ENCODE results near the gene PSD2. TPM values are rescaled to one million over a fixed set of nuclear protein-coding genes. Genes with fewer than 3 reads are reported as not detected.

PSD2 gene
- total and polyA plus RNA-seq, 8 donors, result 0.06 to 0.66 (median 0.16) TPM

DNA sequence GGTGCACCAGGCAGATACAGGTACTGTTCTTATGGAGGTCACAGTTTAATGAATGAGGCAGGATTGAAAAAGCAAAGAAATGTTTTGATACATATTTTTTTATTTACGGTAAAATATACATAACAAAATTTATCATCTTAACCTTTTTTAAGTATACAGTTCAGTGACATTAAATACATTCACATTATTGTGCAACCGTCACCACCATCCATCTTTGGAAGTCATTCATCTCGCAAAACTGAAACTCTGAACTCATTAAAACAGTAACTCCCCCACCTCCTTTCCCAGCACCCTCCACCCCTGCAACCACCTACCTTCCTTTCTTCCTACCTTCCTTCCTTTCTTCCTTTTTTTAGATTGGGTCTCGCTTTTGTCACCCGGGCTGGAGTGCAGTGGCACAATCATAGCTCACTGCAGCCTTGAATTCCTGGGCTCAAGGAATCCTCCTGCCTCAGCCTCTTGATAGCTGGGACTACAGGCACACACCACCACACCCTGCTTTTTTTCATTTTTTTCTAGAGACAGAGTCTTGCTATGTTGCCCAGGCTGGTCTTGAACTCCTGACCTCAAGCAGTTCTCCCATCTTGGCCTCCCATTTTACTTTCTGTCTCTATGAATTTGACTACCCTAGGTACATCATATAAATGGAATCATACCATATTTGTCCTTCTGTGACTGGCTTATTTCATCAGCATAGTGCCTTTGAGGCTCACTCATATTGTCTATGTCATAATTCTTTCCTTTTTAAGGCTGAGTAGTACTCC lies 22.5 kb upstream of the PSD2 start:
- no peak for TF ChIP-seq CTCF (IDR thresholded peaks at IDR 0.05)
- H3K27ac ChIP-seq, result no peak overlapping the region
- FAIRE-seq (no peak), ATAC-seq (no peak), DNase-seq (no peak)
- intact Hi-C loops (cut with DNase I), result no loop called here
- no peaks in the 10 kb centered on the region for H3K27me3 ChIP-seq
- H3K36me3 ChIP-seq, result no peaks in the 10 kb centered on the region
- 86 to 89% methylated on average over 5 of the region's 5 CpGs for WGBS, 2 donors
- H3K4me1 ChIP-seq, result no peaks in the 10 kb centered on the region
- no peaks in the 10 kb centered on the region for H3K9me3 ChIP-seq
- no peak overlapping the region for H3K4me3 ChIP-seq

DNA sequence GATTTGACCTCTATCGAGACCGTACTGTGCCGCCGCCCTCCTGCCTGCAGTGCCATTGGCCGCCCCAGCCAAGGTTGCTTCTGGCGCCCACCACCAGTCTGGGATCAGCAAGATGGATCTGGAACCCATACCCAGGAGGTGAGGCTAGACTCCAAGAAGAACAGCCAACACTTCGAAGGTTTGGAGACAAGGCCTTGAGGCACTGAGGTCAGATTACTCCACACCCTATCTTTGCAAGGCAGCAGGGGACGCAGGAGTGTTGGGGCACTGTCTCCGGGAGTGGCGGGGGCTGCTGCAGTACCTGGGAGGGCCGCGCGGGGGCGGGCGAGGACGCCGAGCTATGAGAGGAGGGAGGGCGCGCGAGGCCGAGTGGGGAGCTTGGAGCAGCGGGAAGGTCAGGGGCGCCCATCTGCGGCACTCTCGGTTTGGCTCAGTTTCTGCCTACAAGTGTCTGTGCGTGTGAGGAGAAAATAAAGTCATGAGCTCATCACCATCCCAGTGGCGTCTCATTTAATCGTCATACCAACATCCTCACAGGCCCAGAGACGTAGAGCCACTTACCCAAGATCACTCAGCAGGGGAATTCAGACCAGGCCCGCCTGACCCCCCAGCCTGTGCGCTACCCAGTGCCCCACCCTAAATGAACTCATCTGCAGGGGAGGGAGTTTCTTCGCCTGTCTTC lies 20.5 kb upstream of the PSD2 start:
- Histone ChIP-seq H3K36me3 (no peaks in the 10 kb centered on the region), H3K9me3 (no peaks in the 10 kb centered on the region), H3K27me3 (no peaks in the 10 kb centered on the region), H3K27ac (no peak overlapping the region), H3K4me1 (no peaks in the 10 kb centered on the region), H3K4me3 (no peak overlapping the region)
- 21 to 23% methylated on average over 29 to 32 of the region's 32 CpGs for WGBS, 2 donors
- FAIRE-seq, result no peak
- peak in 5 of 6 donors; percentile 57 to 94 (median 76) for DNase-seq
- intact Hi-C loops (cut with DNase I), result no loop called here
- TF ChIP-seq CTCF (IDR thresholded peaks at IDR 0.05), result peak; percentile 88 to 96 (median 92)
- peak; percentile 81 to 98 (median 94) for ATAC-seq

DNA sequence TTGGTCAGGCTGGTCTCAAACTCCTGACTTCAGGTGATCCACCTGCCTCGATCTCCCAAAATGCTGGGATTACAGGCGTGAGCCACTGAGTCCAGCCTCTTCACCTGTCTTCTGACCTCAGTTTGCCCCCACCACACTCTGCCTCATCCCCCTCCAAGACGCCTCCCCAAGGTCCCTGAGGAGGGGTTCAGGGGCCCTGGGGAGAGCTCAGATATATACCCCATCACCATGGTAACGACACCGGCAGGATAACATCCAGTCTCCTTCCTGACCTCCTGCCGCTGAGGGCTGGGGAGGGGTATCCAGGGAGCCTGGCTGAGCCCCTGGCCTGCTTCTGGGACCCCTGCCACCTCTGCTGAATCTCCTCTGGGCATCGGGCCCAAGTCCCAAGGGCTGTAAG lies 19.7 kb upstream of the PSD2 start:
- Histone ChIP-seq H3K9me3 (no peaks in the 10 kb centered on the region), H3K36me3 (no peaks in the 10 kb centered on the region), H3K27ac (no peak overlapping the region), H3K27me3 (no peaks in the 10 kb centered on the region), H3K4me3 (no peak overlapping the region), H3K4me1 (no peaks in the 10 kb centered on the region)
- FAIRE-seq (no peak), DNase-seq (peak in 1 of 6 donors; percentile 41), ATAC-seq (no peak)
- intact Hi-C loops (cut with DNase I), result no loop called here
- TF ChIP-seq CTCF (IDR thresholded peaks at IDR 0.05), result no peak
- WGBS, 2 donors, result 67 to 70% methylated on average over 7 of the region's 7 CpGs

DNA sequence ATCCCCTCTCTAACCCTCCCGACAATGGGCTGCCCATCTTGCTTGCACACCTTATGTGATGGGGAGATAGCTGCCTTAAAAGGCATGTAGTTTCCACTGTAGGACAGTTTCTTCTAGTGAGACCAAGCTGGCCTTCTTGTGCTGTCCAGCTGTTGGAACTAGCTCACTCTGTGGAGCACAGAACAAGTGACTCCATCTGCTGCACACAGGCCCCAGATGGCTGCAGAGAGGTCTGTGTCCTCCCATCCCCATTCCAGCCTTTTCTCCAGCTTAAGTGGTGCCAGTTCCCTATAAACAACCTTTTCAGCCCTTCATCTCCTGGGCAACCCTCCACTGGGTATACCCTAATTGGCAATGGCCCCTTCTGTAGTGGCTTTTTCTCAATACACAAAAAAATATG lies 18.7 kb upstream of the PSD2 start:
- Histone ChIP-seq H3K4me1 (no peaks in the 10 kb centered on the region), H3K27ac (no peak overlapping the region), H3K9me3 (no peaks in the 10 kb centered on the region), H3K4me3 (no peak overlapping the region), H3K27me3 (no peaks in the 10 kb centered on the region), H3K36me3 (no peaks in the 10 kb centered on the region)
- no peak for TF ChIP-seq CTCF (IDR thresholded peaks at IDR 0.05)
- DNase-seq (no peak), ATAC-seq (no peak), FAIRE-seq (no peak)
- WGBS, 2 donors, result 95 to 98% methylated on average over 1 of the region's 1 CpG
- intact Hi-C loops (cut with DNase I), result no loop called here

Data from pancreas (tissue), 10 donors.